Neuronal stem cell (in vitro differentiated cells): Measurements from ENCODE around the gene CD164.
"Not testable (repeated sequence)": the region's sequence is repeated elsewhere in the genome, so short reads cannot be mapped to it uniquely, and the experiment has no call there.

Experiments used
- DNase-seq: peaks from one replicate; pipeline ENCODE4 v3.0.0-alpha.2; 2013; ENCODE audit warnings: low spot score
- H2AFZ ChIP-seq: one replicate; pipeline ENCODE4 v1.6.1; 2013; ENCODE audit warnings: mild to moderate bottlenecking, low read length, inconsistent platforms
- H2AK5ac ChIP-seq: 2 replicates; pipeline ENCODE4 v1.6.1; 2013; ENCODE audit warnings: low read depth, mild to moderate bottlenecking, inconsistent platforms, low read length, moderate library complexity, mixed read lengths
- H2BK120ac ChIP-seq: 2 replicates; pipeline ENCODE4 v1.6.1; 2013; ENCODE audit warnings: low read depth, mild to moderate bottlenecking, inconsistent platforms, low read length, moderate library complexity, mixed read lengths
- H2BK12ac ChIP-seq: one replicate; pipeline ENCODE4 v1.6.1; 2013; ENCODE audit warnings: low read length, inconsistent platforms
- H2BK15ac ChIP-seq: 2 replicates; pipeline ENCODE4 v1.6.1; 2013; ENCODE audit warnings: mild to moderate bottlenecking, low read length, inconsistent platforms, mixed read lengths
- H2BK5ac ChIP-seq: one replicate; pipeline ENCODE4 v1.6.1; 2013; ENCODE audit warnings: inconsistent platforms, mild to moderate bottlenecking, low read length, moderate library complexity
- H3K14ac ChIP-seq: one replicate; pipeline ENCODE4 v1.6.1; 2013; ENCODE audit warnings: low read length, inconsistent platforms
- H3K18ac ChIP-seq: 2 replicates; pipeline ENCODE4 v1.6.1; 2013; ENCODE audit warnings: low read length, inconsistent platforms
- H3K23ac ChIP-seq: 2 replicates; pipeline ENCODE4 v1.6.1; 2013; ENCODE audit warnings: low read depth, mild to moderate bottlenecking, mixed read lengths, low read length, inconsistent platforms; ENCODE audit not compliant: poor library complexity
- H3K27ac ChIP-seq: replicated peaks from 3 replicates; pipeline ENCODE4 v1.5.1; 2013; ENCODE audit warnings: low read length, inconsistent platforms
- H3K27me3 ChIP-seq, 3 experiments: 2 replicates each; pipeline ENCODE4 v1.6.1; 2013; ENCODE audit warnings: low read length in 3 of 3, mild to moderate bottlenecking in 2 of 3, inconsistent platforms in 1 of 3, low read depth in 1 of 3, mixed read lengths in 1 of 3, moderate library complexity in 1 of 3; ENCODE audit not compliant: control insufficient read depth in 3 of 3, insufficient read depth in 3 of 3
- H3K36me3 ChIP-seq, 2 donors: replicated peaks in 1 of 2; 2 replicates each; pipeline ENCODE4 v1.6.1; 2013; ENCODE audit warnings: low read length in 2 of 2; ENCODE audit not compliant: control insufficient read depth in 2 of 2, insufficient read depth in 2 of 2
- H3K4ac ChIP-seq: 2 replicates; pipeline ENCODE4 v1.6.1; 2013; ENCODE audit warnings: inconsistent platforms, mild to moderate bottlenecking, low read length, moderate library complexity
- H3K4me1 ChIP-seq, 2 donors: 1 replicate in 1 of 2; 2 replicates in 1 of 2; pipeline ENCODE4 v1.6.1; 2013; ENCODE audit warnings: low read length in 2 of 2, low read depth in 1 of 2; ENCODE audit not compliant: control insufficient read depth in 2 of 2, insufficient read depth in 1 of 2
- H3K4me2 ChIP-seq: one replicate; pipeline ENCODE4 v1.6.1; 2013; ENCODE audit warnings: mild to moderate bottlenecking, low read length, inconsistent platforms; ENCODE audit not compliant: insufficient read depth, poor library complexity, severe bottlenecking
- H3K4me3 ChIP-seq, 2 donors: 2 replicates each; pipeline ENCODE4 v1.5.1; 2013; ENCODE audit warnings: low read length in 2 of 2, mild to moderate bottlenecking in 2 of 2, inconsistent platforms in 1 of 2, moderate library complexity in 1 of 2
- H3K79me1 ChIP-seq: one replicate; pipeline ENCODE4 v1.6.1; 2013; ENCODE audit warnings: low read depth, mild to moderate bottlenecking, inconsistent platforms, low read length, moderate library complexity
- H3K9ac ChIP-seq: one replicate; pipeline ENCODE4 v1.6.1; 2013; ENCODE audit warnings: mild to moderate bottlenecking, low read depth, low read length, inconsistent platforms; ENCODE audit not compliant: poor library complexity
- H3K9me3 ChIP-seq, 2 donors: replicated peaks in 1 of 2; 2 replicates each; pipeline versions ENCODE3 to v1.6.1; 2013; ENCODE audit warnings: low read length in 2 of 2, mild to moderate bottlenecking in 2 of 2, inconsistent platforms in 1 of 2, low read depth in 1 of 2, mixed read lengths in 1 of 2, moderate library complexity in 1 of 2; ENCODE audit not compliant: control insufficient read depth in 2 of 2, insufficient read depth in 1 of 2
- H4K8ac ChIP-seq: one replicate; pipeline ENCODE4 v1.6.1; 2013; ENCODE audit warnings: low read depth, mild to moderate bottlenecking, inconsistent platforms, low read length, moderate library complexity
- H4K91ac ChIP-seq: one replicate; pipeline ENCODE4 v1.6.1; 2013; ENCODE audit warnings: low read length, low read depth, mild to moderate bottlenecking, inconsistent platforms; ENCODE audit not compliant: poor library complexity
- WGBS, 2 donors: extraction: QIAGEN DNeasy Blood & Tissue Kit; methylation state at CpG; one replicate each; pipeline ENCODE4 v1.1.7; 2013; ENCODE audit warnings: missing lambda C conversion rate in 2 of 2, mixed read lengths in 1 of 2; ENCODE audit not compliant: insufficient read length in 2 of 2, insufficient replicate concordance in 1 of 2; ENCODE audit errors: extremely low coverage in 2 of 2; 5-methylcytosine and 5-hydroxymethylcytosine counted together

The CD164 gene

GRCh38 chr6:109340811-109341210, 41.5 kb downstream of the CD164 start:
- no CpG with 5 or more reads among the region's 4 CpGs for WGBS, 2 donors
- no peak overlapping the region for H2AK5ac ChIP-seq
- H3K9me3 ChIP-seq = no peaks in the 10 kb centered on the region
- no peak overlapping the region for H4K8ac ChIP-seq
- peaks cover 0 to 1% of the 10 kb centered on the region in 2 donors for H3K4me1 ChIP-seq
- H3K36me3 ChIP-seq = no peaks in the 10 kb centered on the region
- no peak overlapping the region for H3K4me2 ChIP-seq
- no peak overlapping the region for H3K23ac ChIP-seq
- H3K4ac ChIP-seq = no peak overlapping the region
- H2AFZ ChIP-seq = no peak overlapping the region
- H3K27ac ChIP-seq = no peak overlapping the region
- no peak overlapping the region for H3K18ac ChIP-seq
- H3K4me3 ChIP-seq = no peak overlapping the region
- no peak overlapping the region for H2BK5ac ChIP-seq
- no peak overlapping the region for H3K9ac ChIP-seq
- H3K14ac ChIP-seq = no peak overlapping the region
- no peak overlapping the region for H2BK12ac ChIP-seq
- no peak overlapping the region for H2BK15ac ChIP-seq
- no peak for DNase-seq
- no peak overlapping the region for H2BK120ac ChIP-seq
- no peaks in the 10 kb centered on the region for H3K27me3 ChIP-seq
- H3K79me1 ChIP-seq = no peaks in the 10 kb centered on the region
- no peak overlapping the region for H4K91ac ChIP-seq

DNA sequence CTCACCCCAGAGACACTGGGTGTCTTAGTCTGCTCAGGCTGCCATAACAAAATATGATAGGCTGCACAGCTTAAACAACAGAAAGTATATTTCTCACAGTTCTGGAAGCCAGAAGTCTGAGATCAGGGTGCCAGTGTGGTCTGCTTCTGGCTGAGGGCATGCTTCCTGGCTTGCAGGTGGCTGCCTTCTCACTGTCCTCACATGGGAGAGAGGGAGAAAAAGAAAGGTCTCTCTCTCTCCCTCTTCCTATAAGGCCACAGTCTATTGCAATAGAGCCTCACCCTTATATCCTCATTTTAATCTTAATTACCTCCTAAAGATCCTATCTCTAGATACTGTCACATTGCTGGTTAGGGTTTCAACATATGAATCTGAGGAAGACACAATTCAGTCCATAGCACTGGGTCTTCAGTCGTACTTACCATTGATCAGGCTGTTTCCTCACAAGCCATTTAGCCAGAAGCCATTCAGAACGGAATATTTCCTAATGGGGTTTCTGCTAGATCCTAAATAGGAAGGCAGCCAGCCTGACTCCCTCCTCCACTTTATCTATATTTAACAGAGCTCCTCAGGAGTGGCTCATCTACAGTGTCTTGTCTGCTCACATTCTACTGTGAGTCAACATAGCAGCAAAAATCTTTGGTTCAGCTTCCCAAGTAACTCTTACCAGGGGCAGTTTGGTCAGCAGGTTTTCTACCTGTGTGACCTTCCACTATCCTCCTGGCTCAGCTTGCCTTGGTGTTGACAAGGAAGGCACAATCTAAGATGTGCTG, 42.2 kb downstream of the CD164 start:
- Histone ChIP-seq H3K14ac (no peak overlapping the region), H2AFZ (no peak overlapping the region), H2AK5ac (no peak overlapping the region), H2BK12ac (no peak overlapping the region), H2BK120ac (no peak overlapping the region), H3K79me1 (no peaks in the 10 kb centered on the region), H3K9me3 (no peaks in the 10 kb centered on the region), H2BK15ac (no peak overlapping the region), H3K23ac (no peak overlapping the region), H3K4me3 (no peak overlapping the region), H4K8ac (no peak overlapping the region), H3K27ac (no peak overlapping the region), H4K91ac (no peak overlapping the region), H3K4ac (no peak overlapping the region), H3K36me3 (no peaks in the 10 kb centered on the region), H3K27me3 (no peaks in the 10 kb centered on the region), H3K9ac (no peak overlapping the region), H3K18ac (no peak overlapping the region), H3K4me2 (no peak overlapping the region), H2BK5ac (no peak overlapping the region), H3K4me1 (no peaks in the 10 kb centered on the region)
- no CpG with 5 or more reads among the region's 2 CpGs for WGBS, 2 donors
- DNase-seq = no peak

DNA sequence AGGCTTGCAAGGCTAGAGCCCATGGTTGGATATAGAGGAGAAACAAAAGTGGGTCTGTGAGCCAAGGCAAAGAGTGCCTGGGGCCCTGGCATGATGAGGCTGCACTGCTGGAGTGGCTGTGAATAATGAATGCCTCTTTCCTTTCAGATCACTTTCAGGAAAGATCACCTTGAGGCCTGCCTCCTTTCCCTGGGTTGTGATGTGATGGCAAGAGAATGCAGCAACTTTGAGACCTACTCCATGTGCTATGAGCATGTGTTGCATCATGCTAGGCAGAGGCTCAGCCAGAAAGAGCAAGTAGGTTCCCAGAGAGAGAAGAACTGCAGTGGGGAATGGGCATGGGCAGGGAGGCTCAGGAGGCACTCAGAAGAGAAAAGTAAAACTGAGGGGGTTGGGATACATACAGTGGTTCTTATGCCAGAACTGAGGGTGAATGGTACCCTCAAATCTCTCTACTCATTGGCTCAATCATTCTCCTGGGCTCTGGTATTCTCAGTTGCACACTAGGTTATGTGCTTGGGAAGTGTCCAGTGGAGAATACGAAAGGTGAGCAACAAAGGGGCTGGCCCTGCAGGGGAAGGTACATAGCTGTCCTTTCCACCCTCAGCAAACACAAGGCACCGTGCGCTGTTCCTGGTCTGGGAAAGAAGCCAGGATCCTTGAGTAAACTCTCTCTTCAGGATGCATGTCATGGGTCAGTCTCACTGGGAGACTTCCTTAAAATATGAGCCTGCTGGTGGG, 45.9 kb downstream of the CD164 start:
- no peak overlapping the region for H2BK5ac ChIP-seq
- H3K36me3 ChIP-seq = no peaks in the 10 kb centered on the region
- no peak overlapping the region for H3K18ac ChIP-seq
- no peak overlapping the region for H3K4me3 ChIP-seq
- DNase-seq = no peak
- H4K91ac ChIP-seq = no peak overlapping the region
- no CpG with 5 or more reads among the region's 3 CpGs for WGBS, 2 donors
- no peak overlapping the region for H3K23ac ChIP-seq
- no peaks in the 10 kb centered on the region for H3K79me1 ChIP-seq
- no peak overlapping the region for H2AK5ac ChIP-seq
- H2BK12ac ChIP-seq = no peak overlapping the region
- no peak overlapping the region for H2AFZ ChIP-seq
- no peak overlapping the region for H3K27ac ChIP-seq
- H3K27me3 ChIP-seq = no peaks in the 10 kb centered on the region
- no peak overlapping the region for H3K4ac ChIP-seq
- no peak overlapping the region for H3K14ac ChIP-seq
- peaks cover 0 to 1% of the 10 kb centered on the region in 2 donors for H3K9me3 ChIP-seq
- no peak overlapping the region for H2BK15ac ChIP-seq
- no peak overlapping the region for H2BK120ac ChIP-seq
- H3K4me2 ChIP-seq = no peak overlapping the region
- no peak overlapping the region for H4K8ac ChIP-seq
- H3K9ac ChIP-seq = no peak overlapping the region
- H3K4me1 ChIP-seq = no peaks in the 10 kb centered on the region

- H2BK15ac ChIP-seq, DNase-seq, H4K91ac ChIP-seq, H2AK5ac ChIP-seq, H3K27me3 ChIP-seq, H3K18ac ChIP-seq, H3K14ac ChIP-seq, H3K79me1 ChIP-seq, H3K9ac ChIP-seq, H2BK5ac ChIP-seq, H3K23ac ChIP-seq, H3K4me1 ChIP-seq, H3K4ac ChIP-seq, H4K8ac ChIP-seq, H2BK120ac ChIP-seq, H3K9me3 ChIP-seq, H2AFZ ChIP-seq, H3K4me3 ChIP-seq, H3K27ac ChIP-seq, H3K36me3 ChIP-seq, H2BK12ac ChIP-seq, H3K4me2 ChIP-seq: not testable (repeated sequence)
- no CpG with 5 or more reads among the region's 1 CpG for WGBS, 2 donors
These were observed 48.4 kb downstream of the CD164 start for GRCh38 chr6:109333870-109334269.
